Left lung (tissue), 10 donors: ENCODE data around the gene NRXN2. TPM values are rescaled to one million over a fixed set of nuclear protein-coding genes. Genes with fewer than 3 reads are reported as not detected.

Experiments
- ATAC-seq: fragments of 200-7000 bp; cut with Tn5 transposase; one replicate; pipeline ENCODE4 v1.9.1; 2020; ENCODE audit warnings: moderate library complexity
- DNase-seq, 4 donors: peaks; one replicate each; pipeline ENCODE4 v3.0.0-alpha.2; 2013 to 2020
- H3K27ac ChIP-seq, 2 donors: fragments of 200-600 bp; sonication (generic) in 1 of 2; one replicate each; pipeline versions ENCODE4 v1.5.0 to v1.8.0; 2020 to 2021
- H3K27me3 ChIP-seq, 2 donors: fragments of 200-600 bp; sonication (generic) in 1 of 2; one replicate each; pipeline versions ENCODE4 v1.5.0 to v1.8.0; 2020 to 2021
- H3K36me3 ChIP-seq, 2 donors: fragments of 200-600 bp; sonication (generic) in 1 of 2; one replicate each; pipeline versions ENCODE4 v1.5.0 to v1.8.0; 2020 to 2021
- H3K4me1 ChIP-seq, 2 donors: fragments of 200-600 bp; one replicate each; pipeline ENCODE4 v1.8.0; 2021
- H3K4me3 ChIP-seq, 2 donors: fragments of 200-600 bp; sonication (generic) in 1 of 2; one replicate each; pipeline versions ENCODE4 v1.5.0 to v1.8.0; 2020 to 2021; ENCODE audit warnings: mild to moderate bottlenecking in 1 of 2
- H3K9me3 ChIP-seq, 2 donors: fragments of 200-600 bp; sonication (generic) in 1 of 2; one replicate each; pipeline versions ENCODE4 v1.5.0 to v1.8.0; 2020 to 2021
- CTCF ChIP-seq, 2 donors: fragments of 200-600 bp; sonication (generic) in 1 of 2; IDR thresholded peaks; one replicate each; pipeline versions ENCODE4 v1.5.0 to v1.8.0; 2021; ENCODE audit warnings: antibody characterized with exemption in 2 of 2
- intact Hi-C, 2 donors: fragments of 100-400 bp; cut with DNase I; formaldehyde crosslinking; loops; one replicate each; pipeline versions ENCODE4 v1.11.2 to v1.14.2; 2022
- polyA plus RNA-seq, 6 donors: library from polyadenylated mRNA; unstranded; fragments of 120-200 nt; gene quantifications; one replicate each; pipeline ENCODE4 v1.2.1, GENCODE V29; 2013; ENCODE audit not compliant: insufficient read length in 6 of 6
- total RNA-seq, 2 donors: library from RNA; stranded (reverse); fragmentation: NEBNext Ultra II Directional; extraction: Animal tissue kit (Norgen Biotek cat#: 25700); gene quantifications; one replicate each; pipeline ENCODE4 v1.2.1, GENCODE V29; 2021
- donor health status: DM: no; HTN: yes; CAD: no.
- donor health status: DM: no; HTN: no; CAD: no.

Gene NRXN2
- total and polyA plus RNA-seq, 8 donors, result 3.5 to 15.0 (median 10.4) TPM

DNA sequence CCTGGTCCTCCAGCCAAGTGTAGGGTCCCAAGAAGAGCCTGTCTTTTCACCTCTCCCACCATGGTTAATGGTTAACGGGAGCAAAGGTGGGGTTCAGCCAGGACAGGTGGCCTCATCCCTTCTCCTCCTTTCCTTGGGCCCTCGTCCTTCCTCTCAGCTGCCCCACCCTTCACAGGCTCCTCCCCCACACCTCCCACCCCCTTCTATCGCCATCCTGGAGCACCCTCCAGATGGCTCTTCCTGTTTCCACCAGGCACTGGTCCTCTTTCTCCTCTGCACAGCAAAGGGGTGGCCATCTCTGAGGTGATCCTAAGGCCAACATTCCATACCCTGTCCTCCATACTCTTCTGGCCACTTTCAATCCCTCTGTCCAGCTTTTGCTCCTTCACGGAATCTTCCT lies 83.1 kb downstream of the NRXN2 start:
- intact Hi-C loops, result no loop called here
- Histone ChIP-seq H3K36me3 (no peaks in the 10 kb centered on the region), H3K27me3 (peaks cover 10 to 96% of the 10 kb centered on the region in 2 donors)

GRCh38 chr11:64638829-64639228 lies 84.2 kb downstream of the NRXN2 start:
- Histone ChIP-seq H3K9me3 (no peaks in the 10 kb centered on the region), H3K4me1 (peaks cover 0 to 5% of the 10 kb centered on the region in 2 donors), H3K4me3 (no peak overlapping the region), H3K36me3 (no peaks in the 10 kb centered on the region), H3K27ac (no peak overlapping the region), H3K27me3 (peaks cover 9 to 87% of the 10 kb centered on the region in 2 donors)
- intact Hi-C loops, result no loop called here
- TF ChIP-seq CTCF (IDR thresholded peaks at IDR 0.05), result no peak
- no peak for DNase-seq
- ATAC-seq, result no peak

More for the DNA sequence above, 83.1 kb downstream of the NRXN2 start:
- Histone ChIP-seq H3K27ac (no peak overlapping the region), H3K9me3 (no peaks in the 10 kb centered on the region), H3K4me3 (no peak overlapping the region), H3K4me1 (peaks cover 0 to 5% of the 10 kb centered on the region in 2 donors)
- ATAC-seq (no peak), DNase-seq (no peak)
- TF ChIP-seq CTCF (IDR thresholded peaks at IDR 0.05), result no peak

DNA sequence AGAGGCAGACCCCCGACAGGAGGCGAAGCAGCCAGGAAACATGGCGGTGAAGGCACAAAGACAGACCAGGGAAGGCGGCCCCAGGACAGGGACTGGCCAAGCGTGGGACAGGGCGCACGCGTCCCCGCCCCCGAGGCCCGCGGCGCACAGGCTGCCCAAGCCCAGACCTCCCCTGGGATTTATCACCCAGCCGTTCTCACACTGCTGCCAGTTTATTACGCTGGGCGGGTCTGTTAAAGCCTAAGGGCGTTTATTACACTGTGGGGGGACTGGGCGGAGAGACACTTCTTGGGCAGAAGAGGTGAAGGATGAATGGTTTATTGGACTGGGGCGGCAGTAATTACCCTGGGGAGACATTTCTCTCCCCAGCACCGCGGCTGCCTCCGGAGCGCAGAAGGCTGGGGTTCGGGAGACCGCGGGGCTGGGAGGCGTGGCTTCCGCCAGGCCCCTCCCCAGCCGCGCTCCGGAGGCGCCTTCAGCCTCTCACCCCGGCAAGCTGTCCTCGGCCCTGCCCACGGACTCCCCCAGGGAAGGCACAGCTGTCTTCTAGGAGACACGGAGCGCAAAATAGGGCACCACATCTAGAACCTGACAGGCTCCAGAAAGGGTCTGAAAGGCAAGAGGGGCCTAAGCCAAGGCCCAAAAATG lies 84.9 kb downstream of the NRXN2 start:
- ATAC-seq (no peak), DNase-seq (peak in 1 of 4 donors; percentile 45)
- H3K4me3 ChIP-seq, result no peak overlapping the region
- TF ChIP-seq CTCF (IDR thresholded peaks at IDR 0.05), result no peak
- no peak overlapping the region for H3K27ac ChIP-seq
- no peaks in the 10 kb centered on the region for H3K9me3 ChIP-seq
- H3K4me1 ChIP-seq, result peaks cover 0 to 4% of the 10 kb centered on the region in 2 donors
- intact Hi-C loops, result no loop called here
- H3K36me3 ChIP-seq, result no peaks in the 10 kb centered on the region
- peaks cover 5 to 80% of the 10 kb centered on the region in 2 donors for H3K27me3 ChIP-seq

GRCh38 chr11:64637334-64638017 lies 85.5 kb downstream of the NRXN2 start:
- Histone ChIP-seq H3K27ac (no peak overlapping the region), H3K27me3 (peaks cover 4 to 78% of the 10 kb centered on the region in 2 donors), H3K36me3 (no peaks in the 10 kb centered on the region), H3K9me3 (no peaks in the 10 kb centered on the region), H3K4me1 (no peaks in the 10 kb centered on the region), H3K4me3 (no peak overlapping the region)
- no peak for ATAC-seq
- intact Hi-C loops, result no loop called here
- no peak for DNase-seq
- no peak for TF ChIP-seq CTCF (IDR thresholded peaks at IDR 0.05)

- H3K27me3 ChIP-seq, result peaks cover 0 to 64% of the 10 kb centered on the region in 2 donors
- no peaks in the 10 kb centered on the region for H3K36me3 ChIP-seq
- DNase-seq (no peak), ATAC-seq (no peak)
- H3K4me1 ChIP-seq, result no peaks in the 10 kb centered on the region
- intact Hi-C loops, result no loop called here
- H3K4me3 ChIP-seq, result no peak overlapping the region
- TF ChIP-seq CTCF (IDR thresholded peaks at IDR 0.05), result no peak
- no peaks in the 10 kb centered on the region for H3K9me3 ChIP-seq
- H3K27ac ChIP-seq, result no peak overlapping the region
Observed at GRCh38 chr11:64633555-64634159, 89.3 kb downstream of the NRXN2 start.
